ELF-1 (cell line): ENCODE results near the gene RAD23B.

Source experiments
- DNase-seq: peaks from one replicate; pipeline ENCODE4 v3.0.0-alpha.2; 2016; ENCODE audit warnings: low read depth, low spot score

Gene RAD23B

DNA sequence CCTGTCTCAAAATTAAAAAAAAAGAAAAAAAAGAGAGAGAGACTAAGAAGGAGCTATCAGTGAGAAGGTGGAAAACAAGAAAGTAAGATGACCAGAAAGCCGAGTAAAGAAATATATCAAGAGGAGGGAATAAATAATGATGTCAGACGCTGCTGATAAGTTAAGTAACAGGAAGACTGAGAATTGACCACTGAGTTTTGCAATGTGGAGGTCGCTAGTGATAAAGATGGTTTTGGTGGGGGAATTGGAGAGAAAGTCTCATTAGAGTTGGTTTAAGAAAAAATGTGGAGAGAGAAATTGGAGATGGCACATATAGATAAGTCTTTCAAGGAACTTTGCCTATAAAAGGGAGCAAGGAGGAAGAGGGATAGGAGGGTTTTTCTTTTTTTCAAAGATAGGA, 91.9 kb downstream of the RAD23B start:
- no peak for DNase-seq

DNA sequence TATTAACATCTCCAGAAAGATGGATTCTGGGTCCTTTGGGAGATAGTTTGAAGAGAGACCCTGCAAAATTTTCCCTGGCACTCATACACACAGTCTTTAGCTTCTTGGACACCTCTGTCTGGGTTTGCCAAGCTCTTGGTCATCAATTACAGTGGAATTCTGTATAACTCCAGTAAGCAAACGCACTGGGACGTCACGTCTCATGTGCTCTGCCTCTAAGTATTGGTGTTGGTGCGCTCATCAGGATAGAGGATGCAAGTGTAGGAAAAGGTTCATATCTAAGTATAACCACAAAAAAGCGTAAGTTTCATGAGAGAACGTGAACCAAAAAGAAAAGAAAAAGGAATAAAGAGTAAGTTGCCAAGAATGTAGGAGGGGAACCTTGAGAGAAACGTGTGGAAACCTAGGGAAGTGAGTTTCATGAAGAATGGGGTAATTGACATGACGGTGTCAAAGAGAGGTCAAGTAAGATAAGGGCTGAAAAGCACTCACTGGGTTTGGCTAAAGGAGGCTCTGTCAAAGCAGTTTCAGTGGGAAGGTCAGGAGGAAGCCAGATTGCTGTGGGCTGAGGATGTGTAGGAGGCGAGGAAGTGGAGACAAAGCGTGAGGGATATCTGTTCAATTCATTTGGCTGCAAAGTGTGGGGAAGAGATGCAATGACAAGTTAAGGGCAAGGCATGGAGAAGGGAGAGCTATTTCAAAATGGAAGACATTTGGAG, 92.7 kb downstream of the RAD23B start:
- no peak for DNase-seq

DNA sequence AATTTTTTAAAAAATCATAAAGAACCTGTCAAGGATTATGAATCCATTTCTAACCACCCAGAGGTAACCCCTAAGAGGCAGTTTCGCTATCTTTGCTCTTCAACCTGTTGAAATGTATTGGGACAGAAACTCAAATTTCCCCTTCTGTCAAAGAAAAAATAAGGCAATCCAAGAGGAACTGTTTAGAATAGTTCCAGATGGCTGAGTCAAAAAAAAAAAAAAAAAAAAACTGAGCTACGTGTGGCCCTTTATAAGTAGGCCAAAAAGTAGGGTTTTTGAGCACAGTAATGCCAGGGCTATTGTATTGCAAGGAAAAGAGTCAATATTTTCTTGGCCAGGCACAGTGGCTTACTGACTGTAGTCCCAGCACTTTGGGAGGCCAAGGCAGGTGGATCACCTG, 94.9 kb downstream of the RAD23B start:
- DNase-seq: no peak
